NCI-H2171 treated with DMSO at 0.1 percent for 48 hours (cell line): Measurements from ENCODE around the gene ANKRD44.

Source experiments
- DNase-seq: peaks from one replicate; lab custom pipeline; 2025; lab: John Stamatoyannopoulos, UW

Gene ANKRD44

GRCh38 chr2:197113275-197113711, 197.3 kb downstream of the ANKRD44 start:
- peak; percentile 66 for DNase-seq

- DNase-seq: no peak
Measured at GRCh38 chr2:197109326-197109725, 201.3 kb downstream of the ANKRD44 start.

- no peak for DNase-seq
Measured at GRCh38 chr2:197108758-197109157, 201.8 kb downstream of the ANKRD44 start.

- no peak for DNase-seq
Measured at GRCh38 chr2:197107291-197108269, 203.0 kb downstream of the ANKRD44 start.

GRCh38 chr2:197103363-197103762, 207.2 kb downstream of the ANKRD44 start:
- DNase-seq: no peak

- DNase-seq: no peak
Measured at GRCh38 chr2:197102231-197102630, 208.3 kb downstream of the ANKRD44 start.

- peak; percentile 8 for DNase-seq
Measured at GRCh38 chr2:197101519-197101918, 209.1 kb downstream of the ANKRD44 start.

- DNase-seq: no peak
Measured at GRCh38 chr2:197097578-197098366, 212.8 kb downstream of the ANKRD44 start.

GRCh38 chr2:197096649-197097048, 213.9 kb downstream of the ANKRD44 start:
- DNase-seq: no peak

- peak; percentile 84 for DNase-seq
Measured at GRCh38 chr2:197092431-197092830, 218.1 kb downstream of the ANKRD44 start.

GRCh38 chr2:197090742-197091367, 219.7 kb downstream of the ANKRD44 start:
- DNase-seq: peak; percentile 5

- DNase-seq: no peak
Measured at GRCh38 chr2:197089655-197090054, 220.9 kb downstream of the ANKRD44 start.

- DNase-seq: peak; percentile 7
Measured at GRCh38 chr2:197088694-197089093, 221.9 kb downstream of the ANKRD44 start.

GRCh38 chr2:197086500-197086899, 224.1 kb downstream of the ANKRD44 start:
- DNase-seq: no peak

GRCh38 chr2:197085665-197086064, 224.9 kb downstream of the ANKRD44 start:
- no peak for DNase-seq

- no peak for DNase-seq
Measured at GRCh38 chr2:197081294-197081693, 229.3 kb downstream of the ANKRD44 start.

GRCh38 chr2:197080578-197081216, 229.9 kb downstream of the ANKRD44 start:
- peak; percentile 42 for DNase-seq

- DNase-seq: peak; percentile 98
Measured at GRCh38 chr2:197079832-197080555, 230.6 kb downstream of the ANKRD44 start.

- DNase-seq: peak; percentile 55
Measured at GRCh38 chr2:197079414-197079813, 231.2 kb downstream of the ANKRD44 start.

GRCh38 chr2:197078535-197078934, 232.0 kb downstream of the ANKRD44 start:
- DNase-seq: no peak

- no peak for DNase-seq
Measured at GRCh38 chr2:197077336-197077735, 233.2 kb downstream of the ANKRD44 start.
